ENCODE data around the gene ETS1.
A peak's percentile ranks its signal among the peaks of the same experiment; 100 is the strongest.

ETS1 gene, protein sequence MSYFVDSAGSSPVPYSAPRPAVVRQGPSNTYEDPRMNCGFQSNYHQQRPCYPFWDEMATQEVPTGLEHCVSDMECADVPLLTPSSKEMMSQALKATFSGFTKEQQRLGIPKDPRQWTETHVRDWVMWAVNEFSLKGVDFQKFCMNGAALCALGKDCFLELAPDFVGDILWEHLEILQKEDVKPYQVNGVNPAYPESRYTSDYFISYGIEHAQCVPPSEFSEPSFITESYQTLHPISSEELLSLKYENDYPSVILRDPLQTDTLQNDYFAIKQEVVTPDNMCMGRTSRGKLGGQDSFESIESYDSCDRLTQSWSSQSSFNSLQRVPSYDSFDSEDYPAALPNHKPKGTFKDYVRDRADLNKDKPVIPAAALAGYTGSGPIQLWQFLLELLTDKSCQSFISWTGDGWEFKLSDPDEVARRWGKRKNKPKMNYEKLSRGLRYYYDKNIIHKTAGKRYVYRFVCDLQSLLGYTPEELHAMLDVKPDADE

DNA sequence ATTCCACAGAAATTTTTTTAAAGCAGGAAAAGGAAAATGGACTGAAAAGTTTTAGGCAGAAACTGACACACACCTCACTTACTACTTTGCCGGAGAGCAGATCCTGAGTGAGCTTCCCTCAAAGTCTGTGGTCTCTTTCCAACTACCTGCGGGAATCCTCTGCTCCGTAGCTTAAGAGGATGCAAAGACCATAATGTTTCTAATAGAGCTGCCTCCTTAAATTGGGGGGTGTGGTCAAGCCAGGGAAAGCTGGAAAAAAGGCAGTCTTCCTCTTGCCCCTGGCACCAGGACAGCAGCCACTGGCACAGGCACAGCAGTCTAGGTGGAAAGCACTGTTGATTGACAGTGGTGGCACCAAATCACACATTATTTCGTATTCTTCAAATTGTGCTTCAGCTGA, at the start of gene ETS1:
Gene ETS1, minus strand, starts transcription at position 144 of the 400 bp plus-strand sequence. CDS start 14,428 bp downstream, outside the sequence.
- no peak for DNase-seq

DNA sequence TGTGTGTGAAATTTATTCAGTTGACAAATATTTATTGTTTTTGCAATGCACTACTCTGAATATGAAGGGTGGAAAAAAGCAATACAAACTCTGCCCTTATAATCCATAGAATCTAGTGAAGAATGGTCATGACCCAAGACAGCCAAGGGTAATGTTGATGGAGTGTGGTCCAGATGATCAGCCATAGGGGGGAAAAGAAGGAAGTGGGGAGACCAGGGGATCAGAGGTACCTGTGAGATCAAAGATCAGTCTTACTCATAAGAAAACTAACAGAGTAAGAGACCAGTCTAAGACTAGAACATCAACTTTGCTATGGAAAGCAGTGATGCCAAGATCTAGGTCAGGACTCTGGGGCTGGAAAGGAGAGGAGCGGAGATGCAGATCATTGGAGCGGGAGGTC, 47.0 kb upstream of the ETS1 start:
- no peak for DNase-seq

DNA sequence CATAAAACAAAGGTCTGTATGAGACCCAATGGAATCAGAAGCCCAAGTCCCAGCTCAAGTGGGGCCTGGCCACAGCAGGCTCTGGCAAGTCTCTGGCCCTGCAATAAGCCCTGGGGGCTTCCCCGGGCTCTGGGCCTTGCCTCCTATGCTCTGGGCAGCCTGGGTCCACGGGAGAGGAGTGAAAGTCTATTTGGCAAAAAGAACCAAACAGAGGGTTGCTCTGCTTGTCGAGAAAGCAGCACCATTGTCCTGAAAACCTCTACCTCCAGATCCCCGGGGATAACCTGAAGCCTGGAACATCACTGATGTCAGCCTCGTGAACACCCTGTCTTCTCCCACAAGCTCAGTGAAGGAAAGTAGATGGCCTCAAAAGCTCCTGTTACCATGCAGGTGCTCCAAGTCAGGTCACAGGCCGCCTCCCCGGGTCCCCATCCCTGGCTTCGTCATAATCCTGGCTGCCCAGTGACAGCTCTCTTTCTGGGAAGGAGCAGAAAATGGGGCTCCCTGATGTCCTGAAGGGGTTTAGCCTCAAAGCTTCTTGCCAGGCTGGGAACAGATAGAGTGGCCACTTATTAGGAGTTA, 46.1 kb upstream of the ETS1 start:
- DNase-seq: no peak

DNA sequence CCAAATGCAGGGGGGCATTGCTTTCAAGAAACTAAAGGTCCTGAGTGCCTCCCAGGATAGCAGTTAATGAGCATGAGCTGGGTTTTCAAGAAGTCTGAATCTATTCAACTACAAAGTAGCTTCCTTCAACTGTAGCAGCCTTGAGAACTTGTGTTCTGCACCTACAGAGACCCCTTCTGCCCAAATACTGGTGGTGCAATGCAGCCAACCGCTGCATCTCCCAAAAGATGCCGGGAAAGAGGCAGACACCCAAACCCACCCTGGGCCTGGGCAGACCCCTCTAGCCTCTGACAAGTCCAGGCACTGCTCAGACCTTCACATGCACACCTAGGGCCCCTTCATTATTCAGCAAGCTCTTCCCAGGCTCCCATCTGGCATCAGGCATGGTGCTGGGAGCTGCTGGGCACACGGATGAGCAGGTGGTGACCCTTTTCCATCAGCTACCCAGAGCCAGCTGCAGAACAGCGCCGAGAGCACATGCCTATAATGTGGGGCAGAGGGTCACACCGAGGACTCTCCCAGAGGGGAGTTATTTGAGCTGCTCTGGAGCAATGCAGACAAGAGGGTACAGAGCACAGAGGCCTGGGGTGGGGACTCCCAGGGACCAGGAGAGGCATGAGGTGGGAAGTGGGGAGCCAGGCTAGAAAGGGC, 44.9 kb upstream of the ETS1 start:
- DNase-seq: peak; percentile 19

DNA sequence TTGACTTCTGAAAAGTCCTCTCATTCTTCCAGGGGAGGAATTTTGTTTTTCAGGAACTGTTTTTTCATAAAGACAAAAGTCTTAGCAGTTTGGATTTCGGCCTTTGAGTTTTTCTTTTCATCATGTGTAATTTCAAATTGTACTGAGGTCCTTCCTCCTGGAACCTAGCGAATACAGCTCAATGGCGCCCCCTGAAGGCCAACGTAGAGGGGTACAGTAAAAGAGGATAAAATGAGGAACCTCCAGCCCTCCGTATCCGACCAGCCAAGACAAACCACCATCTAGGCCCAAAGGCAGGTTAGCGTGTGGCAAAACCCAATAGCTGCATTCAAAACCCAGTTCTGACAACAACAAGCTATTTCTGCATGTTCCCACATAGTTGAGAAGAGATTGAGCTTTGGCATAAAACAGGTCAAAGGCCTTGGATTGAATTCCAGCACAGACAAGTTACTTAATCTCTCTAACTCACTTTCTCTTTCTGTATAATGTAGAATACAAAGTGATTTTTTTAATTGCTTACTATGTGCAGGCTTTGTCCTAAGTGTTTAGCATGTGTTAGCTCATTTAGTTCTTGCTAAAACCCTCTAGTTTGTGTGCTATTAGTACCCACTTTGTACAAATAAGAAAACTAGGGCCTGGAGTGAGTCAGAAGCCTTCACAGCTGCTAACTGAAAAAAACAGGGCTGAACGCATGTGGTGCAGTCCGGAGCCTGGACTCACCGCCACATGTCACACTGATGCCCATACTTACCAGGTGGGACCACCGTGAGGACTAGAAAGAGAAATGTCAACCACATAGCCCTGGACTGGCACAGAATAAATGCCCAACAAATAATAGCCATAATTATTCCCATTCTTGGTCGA, 43.2 kb upstream of the ETS1 start:
- DNase-seq: peak; percentile 34

DNA sequence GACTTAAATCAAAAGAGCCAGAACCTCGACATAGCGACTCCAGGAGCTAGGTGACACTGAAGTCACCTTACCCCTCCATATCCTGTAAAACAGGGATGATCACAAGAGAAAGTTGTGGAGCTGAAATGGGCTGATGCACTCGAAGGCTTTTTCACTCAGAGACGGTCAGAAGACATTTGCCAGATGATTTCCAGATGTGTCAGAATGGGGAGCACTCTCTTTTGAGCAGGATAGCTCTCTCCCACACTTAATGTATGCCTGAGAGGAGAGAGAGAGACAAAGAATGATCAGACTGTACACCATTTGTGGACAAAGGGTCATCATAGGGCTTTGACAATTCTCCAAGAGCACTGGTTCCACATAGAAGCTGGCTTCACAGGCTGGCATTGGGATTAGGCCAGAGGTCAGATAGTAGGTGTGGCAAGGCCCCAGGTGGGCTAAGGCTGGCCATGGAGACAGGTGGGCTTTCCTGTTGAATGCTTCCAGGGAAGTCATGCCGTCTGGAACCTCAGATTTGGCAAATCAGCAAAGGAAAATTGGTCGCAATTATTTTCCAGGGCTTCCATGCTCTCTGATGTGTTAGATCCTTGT, 42.3 kb upstream of the ETS1 start:
- DNase-seq: no peak

DNA sequence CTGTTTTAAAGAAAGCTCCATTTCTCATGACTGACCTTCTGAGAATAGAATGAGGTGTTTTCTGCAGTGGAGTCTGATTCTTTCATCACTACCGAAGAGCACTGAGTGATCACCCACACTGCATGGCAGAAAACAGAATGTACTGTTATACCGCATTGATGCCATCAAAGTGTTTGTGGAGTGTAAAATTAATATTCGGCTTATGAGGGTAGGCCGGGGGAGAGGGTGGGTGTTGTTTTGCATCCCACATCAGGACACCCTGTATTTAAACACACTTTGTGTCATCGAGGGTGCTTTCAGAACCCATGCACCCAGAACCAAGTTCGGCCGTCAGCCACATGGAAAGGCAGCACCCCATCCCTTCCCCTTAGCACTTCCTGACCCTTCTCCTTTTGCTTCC, 41.3 kb upstream of the ETS1 start:
- no peak for DNase-seq

DNA sequence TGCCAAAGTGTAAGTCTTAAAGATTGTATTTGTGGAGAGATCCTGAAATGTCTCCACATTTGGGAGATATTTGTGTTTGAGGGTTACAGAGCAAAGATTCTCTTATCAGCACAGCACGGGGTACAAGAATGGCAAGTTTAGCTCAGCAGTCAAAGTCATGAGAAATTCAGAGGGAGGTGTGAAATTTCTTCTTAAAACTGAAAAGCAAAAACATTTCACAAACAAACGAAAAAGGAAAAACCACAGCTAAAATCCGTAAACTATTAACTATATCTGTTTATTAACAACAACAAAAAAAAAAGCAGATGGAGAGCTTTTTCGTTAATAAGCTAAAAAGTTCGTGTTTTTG, 40.9 kb upstream of the ETS1 start:
- no peak for DNase-seq

DNA sequence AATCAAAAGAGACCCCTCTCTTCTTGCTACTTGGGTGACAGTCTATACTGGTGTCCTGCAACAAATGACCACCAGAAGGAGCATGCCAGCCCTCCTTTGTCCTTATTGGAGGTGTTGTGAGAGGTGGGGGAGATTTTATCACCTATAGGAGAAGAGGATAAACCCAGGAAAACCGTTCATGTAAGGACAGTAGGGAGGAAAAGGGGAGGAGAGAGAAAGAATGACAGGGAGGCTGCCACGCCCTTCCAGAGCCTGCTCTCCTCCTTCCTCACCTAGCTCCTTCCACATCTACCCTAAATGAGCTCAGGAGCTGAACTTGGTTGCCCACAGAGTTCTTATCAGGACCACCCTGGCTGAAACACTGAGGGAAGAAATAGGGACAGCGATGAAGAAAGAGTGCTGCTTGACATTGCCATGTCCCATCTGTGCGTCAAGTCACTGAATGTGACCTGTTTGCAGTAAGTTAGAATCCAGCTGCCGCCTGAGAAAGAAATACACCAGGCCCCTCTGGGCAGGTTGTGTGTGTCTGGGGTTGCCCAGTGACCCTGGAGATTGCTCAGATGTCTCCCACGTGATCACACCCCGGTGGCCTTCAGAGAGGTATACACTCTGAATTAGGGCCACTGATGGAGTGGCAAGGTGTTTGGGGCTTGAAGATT, 40.4 kb upstream of the ETS1 start:
- DNase-seq: no peak

DNA sequence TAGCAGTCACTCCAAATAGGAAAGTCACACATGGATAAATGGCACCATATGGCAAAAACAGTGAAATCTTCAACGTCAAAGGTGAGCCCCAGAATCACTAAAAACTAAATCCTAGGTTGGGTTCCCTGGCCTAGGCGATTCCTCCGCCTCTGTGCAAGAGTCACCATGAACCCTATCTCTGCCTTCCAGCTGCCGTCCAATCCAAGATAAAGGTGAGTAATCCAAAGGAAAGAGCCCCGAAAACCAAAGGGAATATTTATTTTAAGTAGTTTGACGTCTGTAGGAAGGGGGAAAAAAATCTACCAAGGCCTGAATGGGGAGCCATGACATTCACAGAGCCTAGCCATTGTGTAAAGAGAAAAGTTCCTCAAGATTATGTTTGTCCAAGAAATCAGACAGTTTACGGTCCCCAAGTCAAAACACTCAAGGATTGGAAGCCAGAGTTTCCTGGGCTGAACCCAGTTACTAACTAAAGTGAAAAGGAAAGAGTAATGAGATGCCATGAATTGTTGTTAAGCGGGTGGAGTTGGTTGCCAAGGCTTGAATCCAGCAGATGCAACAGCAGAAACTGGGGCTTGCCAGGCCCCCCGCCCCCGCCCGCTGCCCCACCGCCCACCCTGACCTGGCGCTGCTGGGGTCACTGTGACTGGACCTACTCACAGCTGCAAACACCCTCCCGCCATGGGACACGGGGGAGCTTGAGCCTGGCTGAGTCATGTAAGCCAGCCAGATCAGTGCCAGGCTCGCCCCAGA, 39.7 kb upstream of the ETS1 start:
- no peak for DNase-seq

DNA sequence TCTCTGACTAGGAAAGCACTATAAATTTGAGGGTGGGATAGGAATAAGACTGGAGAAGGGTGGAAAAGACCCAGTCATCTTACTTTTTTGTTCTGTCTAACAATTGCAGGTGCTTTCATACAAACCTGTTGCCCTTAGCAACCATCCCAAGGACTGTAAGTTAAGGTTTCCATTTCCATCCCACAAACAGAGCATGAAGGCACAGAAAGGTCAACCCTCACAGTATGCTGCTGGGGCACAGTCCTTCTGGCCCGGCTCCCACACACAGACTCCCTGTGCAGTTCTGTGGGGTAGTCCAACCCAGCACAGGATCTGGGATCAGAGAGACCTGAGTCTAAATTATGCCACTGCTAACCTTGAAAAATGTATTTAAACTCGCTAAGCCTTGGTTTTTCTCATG, 38.4 kb upstream of the ETS1 start:
- DNase-seq: no peak

DNA sequence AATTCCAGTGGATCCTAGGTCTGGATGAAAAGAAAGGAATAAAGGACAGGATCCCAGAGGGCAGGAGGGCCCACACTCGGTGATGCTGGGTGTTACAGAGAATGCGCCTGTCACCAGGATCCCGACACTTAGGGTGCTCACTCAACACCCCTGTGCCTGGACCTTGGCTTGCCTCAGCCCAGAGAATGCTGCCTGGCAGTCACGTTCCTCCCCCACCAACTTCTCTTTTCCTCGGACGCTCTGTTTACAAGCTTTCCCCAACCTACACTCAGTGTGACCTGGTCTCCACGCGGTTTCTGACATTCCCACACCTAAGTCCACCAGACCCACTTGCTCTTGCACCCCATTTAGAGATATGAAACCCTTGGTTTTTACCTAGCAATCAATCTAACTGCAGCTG, 38.0 kb upstream of the ETS1 start:
- DNase-seq: no peak

DNA sequence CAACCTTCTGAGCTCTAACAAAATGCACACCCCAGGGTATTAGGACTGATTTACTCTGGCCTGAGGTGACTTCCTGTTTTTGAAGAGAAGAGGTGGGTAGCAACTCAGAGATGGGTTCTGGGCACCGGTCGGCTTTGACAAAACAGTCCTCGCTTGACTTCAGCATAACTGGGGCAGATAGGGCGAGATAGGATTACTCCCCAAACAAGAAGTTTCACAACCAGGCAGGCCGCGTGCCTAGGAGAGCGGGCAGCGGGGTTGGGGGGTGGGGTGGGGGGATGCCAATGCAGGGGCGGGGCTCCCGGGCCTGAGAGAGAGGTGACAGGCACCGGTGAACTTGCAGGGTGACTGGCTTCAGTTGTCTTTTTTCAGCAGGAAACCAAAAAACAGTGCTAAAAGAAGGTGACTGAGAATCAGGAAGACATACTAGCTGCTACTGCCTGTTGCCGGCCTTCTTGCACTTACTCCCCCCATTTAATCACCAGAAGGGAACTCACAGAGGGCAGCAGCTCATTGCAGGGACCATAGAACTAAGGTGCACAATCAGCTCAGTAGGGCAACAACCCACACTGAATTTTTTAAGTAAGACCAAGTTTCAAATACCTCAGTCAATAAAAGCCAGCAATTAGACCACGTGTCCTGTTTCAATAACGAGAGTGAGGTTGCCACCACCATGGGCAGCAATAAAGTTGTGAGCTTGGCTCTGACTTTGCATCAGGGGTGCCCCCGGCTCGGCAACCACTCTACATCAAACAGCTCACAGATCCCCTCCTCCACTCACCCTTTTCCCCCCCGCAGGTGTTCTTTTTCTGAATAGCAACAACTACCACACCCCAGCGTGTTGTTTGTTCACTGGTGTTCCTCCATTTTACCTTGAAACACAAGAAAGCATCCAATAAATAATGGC, 37.2 kb upstream of the ETS1 start:
- DNase-seq: no peak

DNA sequence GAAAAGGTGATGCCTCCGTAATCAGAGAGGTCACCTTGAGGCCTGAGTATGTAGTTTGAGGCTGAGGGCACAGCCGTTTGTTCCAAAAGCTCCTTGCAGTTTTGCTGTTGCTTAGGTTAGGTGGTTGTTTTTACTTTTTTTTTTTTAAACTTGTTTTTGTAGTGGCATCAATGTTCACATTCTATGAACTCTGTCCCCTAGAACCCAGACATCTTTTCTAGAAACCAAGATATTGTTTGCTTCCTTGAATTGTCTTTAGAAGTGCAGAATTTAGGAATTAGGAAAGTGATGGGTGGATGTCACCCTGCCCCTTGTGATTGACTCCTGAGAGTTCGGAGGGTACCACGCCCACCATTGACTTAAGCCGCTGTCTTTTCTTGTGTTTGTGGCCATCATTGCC, 35.7 kb upstream of the ETS1 start:
- DNase-seq: no peak

DNA sequence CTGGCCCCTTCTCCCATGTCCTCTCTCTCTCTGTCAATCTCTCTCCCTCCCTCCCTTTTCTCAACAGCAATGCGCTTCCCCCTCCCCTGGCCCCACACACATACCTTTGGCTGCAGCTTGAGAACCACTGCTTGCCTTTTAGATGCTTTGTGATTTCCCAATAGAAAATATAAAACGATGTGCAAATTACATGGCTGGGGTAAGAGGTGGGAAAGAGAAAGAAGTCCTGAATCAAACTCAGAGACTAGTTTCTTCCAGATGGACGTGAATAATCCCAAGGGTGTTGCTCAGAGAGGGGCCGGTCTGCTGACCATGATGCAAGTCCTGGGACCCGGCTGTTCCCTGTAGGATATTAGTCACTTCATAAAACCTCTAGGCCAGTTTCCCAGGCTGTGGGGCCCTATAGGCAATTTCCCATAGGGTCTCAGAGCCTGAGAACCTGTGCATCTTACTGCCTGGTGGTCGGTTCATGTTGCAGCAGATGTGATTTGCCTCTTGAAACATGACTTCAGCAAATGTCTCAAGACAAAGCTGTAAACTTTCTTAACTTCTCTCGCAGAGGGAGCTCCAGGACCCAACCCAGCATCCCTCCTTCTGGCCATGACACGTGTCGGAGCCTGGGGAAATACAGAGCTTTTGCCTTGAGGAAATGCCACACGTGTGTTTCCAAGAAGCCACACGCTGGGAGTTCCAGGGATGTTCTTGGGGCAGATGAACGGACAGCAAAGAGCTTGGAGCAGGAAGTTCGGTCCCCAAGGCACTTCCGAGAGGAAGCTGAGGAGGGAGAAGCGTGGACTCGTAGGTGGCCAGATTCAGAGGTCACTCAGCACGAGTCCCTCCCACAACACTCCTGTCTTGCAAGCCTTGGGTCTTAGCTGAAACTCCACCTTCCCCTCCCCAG, 34.5 kb upstream of the ETS1 start:
- no peak for DNase-seq

DNA sequence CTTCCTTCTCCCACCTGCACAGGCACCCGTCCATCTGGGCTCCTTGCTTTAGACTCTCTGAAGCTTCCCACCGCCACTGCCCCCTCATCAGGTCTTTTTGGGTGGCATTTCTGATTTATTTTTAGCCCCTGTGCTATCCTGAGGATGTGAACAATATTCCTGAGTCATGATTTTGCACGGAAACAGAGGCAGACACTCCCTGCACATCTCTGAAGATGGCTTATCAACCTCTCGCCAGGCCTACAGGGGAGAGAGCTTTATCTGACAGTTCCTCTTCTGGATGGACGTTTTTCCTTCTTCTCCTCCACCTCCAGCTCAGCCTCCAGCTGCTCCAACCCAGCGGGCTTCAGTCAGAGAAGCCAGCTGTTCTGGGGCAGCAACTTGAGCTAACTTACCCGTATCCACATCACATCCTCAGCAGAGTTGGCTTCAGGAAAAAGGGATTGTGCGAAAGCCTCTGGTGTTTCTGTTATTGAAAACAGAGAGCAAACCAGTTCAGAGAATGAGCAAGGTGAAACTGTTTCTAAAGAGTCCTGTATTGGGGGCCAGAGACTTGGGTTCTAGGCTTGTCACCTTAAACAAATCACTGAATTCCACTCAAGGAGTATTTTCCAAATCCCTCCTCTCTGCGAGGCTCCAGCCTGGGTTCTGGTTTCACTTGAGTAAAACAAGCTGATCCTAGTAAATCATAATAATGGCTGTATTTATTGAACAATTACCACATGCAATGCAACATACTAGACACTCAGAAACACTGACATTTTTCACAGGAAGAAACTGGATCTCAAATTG, 33.1 kb upstream of the ETS1 start:
- DNase-seq: no peak

DNA sequence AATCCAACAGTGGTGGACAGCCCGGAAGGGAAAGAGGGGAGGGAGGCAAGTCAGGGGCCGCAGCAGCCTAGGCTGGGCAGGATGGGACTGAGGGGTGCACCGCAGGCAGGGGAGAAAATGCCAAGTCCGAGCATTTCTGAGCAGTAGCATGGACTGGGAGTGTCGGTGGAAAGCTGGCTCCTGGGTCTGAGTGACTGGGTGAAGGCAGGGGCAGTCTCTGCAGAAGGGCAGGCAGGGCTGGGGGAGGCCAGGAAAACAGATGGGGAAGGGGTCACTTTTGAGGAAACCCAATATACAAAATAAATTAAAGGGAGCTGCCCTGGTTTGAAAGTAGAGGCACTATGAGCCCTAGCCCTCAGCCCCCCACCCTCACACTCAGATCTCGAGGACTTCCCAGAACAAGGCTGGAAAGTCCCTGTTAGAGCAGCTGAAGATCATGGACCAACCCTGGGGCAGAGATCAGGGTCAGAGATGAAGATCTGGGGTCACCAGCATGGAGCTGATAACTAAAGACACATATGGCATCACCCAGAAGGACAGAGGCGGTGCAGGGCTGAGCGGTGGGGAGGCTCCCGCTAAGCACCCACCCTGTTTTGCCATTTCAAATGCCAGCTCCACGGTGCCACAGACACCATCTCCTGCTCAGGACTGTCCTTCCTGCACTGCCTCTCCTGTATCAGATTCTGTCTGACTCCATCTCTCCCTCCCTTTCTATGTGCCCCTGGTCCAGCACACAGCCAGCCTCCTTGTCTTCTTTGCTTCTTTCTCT, 32.4 kb upstream of the ETS1 start:
- DNase-seq: no peak

DNA sequence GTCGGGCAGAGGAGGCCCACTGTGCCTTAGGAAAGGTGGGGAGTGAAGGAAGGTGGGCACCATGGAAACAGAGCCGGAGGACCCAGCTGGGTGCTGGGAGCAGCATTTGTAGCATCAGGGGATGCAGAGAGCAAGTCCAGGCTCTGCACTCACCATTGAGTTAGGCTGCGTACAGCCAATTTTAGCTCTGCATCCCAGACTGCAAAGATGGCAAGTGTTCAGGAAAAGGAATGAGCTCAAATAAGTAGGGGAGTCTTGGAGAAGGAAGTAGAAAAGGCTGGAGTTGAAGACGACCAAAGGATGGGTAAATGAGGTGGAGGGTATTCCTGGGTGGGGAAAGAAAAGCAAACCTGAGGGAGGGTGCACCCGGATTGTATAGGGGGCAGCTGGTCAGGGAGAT, 31.6 kb upstream of the ETS1 start:
- no peak for DNase-seq

Data from NCI-H748 treated with DMSO at 0.1 percent for 48 hours (cell line).